ENCODE results near the gene ZNF658. TPM values are rescaled to one million over a fixed set of nuclear protein-coding genes. Genes with fewer than 3 reads are reported as not detected.
"Not testable (repeated sequence)": the region's sequence is repeated elsewhere in the genome, so short reads cannot be mapped to it uniquely, and the experiment has no call there.

ZNF658 gene
- total and polyA plus RNA-seq, 9 of the 15 experiments (the other 6 are each of a cell fraction or from before 2014, with no cell fraction given): 0.28 to 1.1 (median 0.46) TPM

DNA sequence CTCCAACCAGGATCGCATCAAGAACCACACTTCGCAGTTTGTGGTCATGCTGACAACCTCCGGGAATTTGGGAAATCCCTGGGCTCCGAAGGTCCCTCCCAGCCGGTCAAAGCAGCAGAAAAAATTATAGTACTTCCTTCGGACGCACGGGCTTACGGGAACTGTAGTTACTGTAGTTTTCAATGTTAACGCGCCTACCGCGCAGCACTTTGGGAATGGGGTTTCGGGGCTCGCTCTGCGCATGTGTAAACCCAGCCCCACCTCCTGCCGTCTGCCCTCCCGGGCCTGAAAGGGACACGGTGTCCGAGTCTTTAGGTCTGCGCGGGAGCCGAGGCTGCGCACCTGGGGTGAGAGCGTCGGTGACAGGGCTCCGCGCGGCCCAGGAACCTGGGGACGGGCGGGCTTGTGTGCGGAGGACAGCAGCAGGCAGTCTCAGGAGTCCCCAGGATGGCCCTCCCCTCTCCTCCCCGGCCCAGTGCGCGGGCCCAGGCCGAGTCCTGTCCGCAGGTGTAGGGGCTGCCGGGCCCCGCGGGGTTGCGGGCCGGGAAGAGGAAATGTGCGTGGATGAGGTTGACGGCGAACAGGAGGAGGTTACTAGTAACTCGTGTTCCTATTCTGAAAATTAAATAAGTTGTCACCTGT is at the start of gene ZNF658 (continued):
- TF ChIP-seq VEZF1 (CRISPR knock-in tag; IDR thresholded peaks at IDR 0.05): 0 out of 2 replicates have a peak, but pooled peaks have one; percentile 11

GRCh38 chr9:66861732-66862131 is 38.8 kb upstream of the ZNF658 start:
- in situ Hi-C loops (cut with MboI); H3K9me3 ChIP-seq (replicated peaks; ENCODE audit: control insufficient read depth, insufficient read depth, low read depth, low read length); POLR2A ChIA-PET; CTCF ChIA-PET (ENCODE audit: low intra/inter-chr PET ratio); H3K9ac ChIP-seq (ENCODE audit: insufficient read depth in 1 of 2, low read depth in 2 of 2, low read length in 2 of 2); FAIRE-seq; intact Hi-C loops (cut with micrococcal nuclease); H3K27me3 ChIP-seq (ENCODE audit: control insufficient read depth in 2 of 2, insufficient read depth in 2 of 2, low read length in 2 of 2); H3K79me2 ChIP-seq (ENCODE audit: control insufficient read depth, insufficient read depth, low read length); H3K27ac ChIP-seq (ENCODE audit: extremely low read depth, low read depth, low read length); H3K4me1 ChIP-seq (replicated peaks in 1 of 2; ENCODE audit: control insufficient read depth in 2 of 2, insufficient read depth in 2 of 2, low read length in 2 of 2); H3K9me1 ChIP-seq (ENCODE audit: control insufficient read depth, insufficient read depth, low read length); H3K36me3 ChIP-seq (ENCODE audit: control insufficient read depth, insufficient read depth, low read length); BruUV-seq (replicated peaks); H3K4me3 ChIP-seq; DNase-seq (ENCODE audit: extremely low read depth in 1 of 4, low spot score in 3 of 4); ATAC-seq; H3K4me2 ChIP-seq (ENCODE audit: insufficient read depth, low read length); H4K20me1 ChIP-seq (replicated peaks; ENCODE audit: control insufficient read depth, insufficient read depth, low read length); H2AFZ ChIP-seq (ENCODE audit: low read depth, low read length): not testable (repeated sequence)
- no CpG with 5 or more reads among the region's 4 CpGs for WGBS (ENCODE audit: insufficient coverage, low coverage, missing lambda C conversion rate)

- BruUV-seq (replicated peaks); H3K9me3 ChIP-seq (replicated peaks; ENCODE audit: control insufficient read depth, insufficient read depth, low read depth, low read length); POLR2A ChIA-PET; H3K4me1 ChIP-seq (replicated peaks in 1 of 2; ENCODE audit: control insufficient read depth in 2 of 2, insufficient read depth in 2 of 2, low read length in 2 of 2); FAIRE-seq; H2AFZ ChIP-seq (ENCODE audit: low read depth, low read length); H3K27me3 ChIP-seq (ENCODE audit: control insufficient read depth in 2 of 2, insufficient read depth in 2 of 2, low read length in 2 of 2); CTCF ChIA-PET (ENCODE audit: low intra/inter-chr PET ratio); H3K27ac ChIP-seq (ENCODE audit: extremely low read depth, low read depth, low read length); H3K9ac ChIP-seq (ENCODE audit: insufficient read depth in 1 of 2, low read depth in 2 of 2, low read length in 2 of 2); DNase-seq (ENCODE audit: extremely low read depth in 1 of 4, low spot score in 3 of 4); intact Hi-C loops (cut with micrococcal nuclease); H3K36me3 ChIP-seq (ENCODE audit: control insufficient read depth, insufficient read depth, low read length); H3K9me1 ChIP-seq (ENCODE audit: control insufficient read depth, insufficient read depth, low read length); in situ Hi-C loops (cut with MboI); ATAC-seq; H3K79me2 ChIP-seq (ENCODE audit: control insufficient read depth, insufficient read depth, low read length); H4K20me1 ChIP-seq (replicated peaks; ENCODE audit: control insufficient read depth, insufficient read depth, low read length); H3K4me2 ChIP-seq (ENCODE audit: insufficient read depth, low read length); H3K4me3 ChIP-seq: not testable (repeated sequence)
- WGBS (ENCODE audit: insufficient coverage, low coverage, missing lambda C conversion rate): 0% methylated on average over 2 of the region's 3 CpGs
Measured at GRCh38 chr9:66868660-66869059, 31.9 kb upstream of the ZNF658 start.

- H3K9ac ChIP-seq (ENCODE audit: insufficient read depth in 1 of 2, low read depth in 2 of 2, low read length in 2 of 2); H3K9me3 ChIP-seq (replicated peaks; ENCODE audit: control insufficient read depth, insufficient read depth, low read depth, low read length); POLR2A ChIA-PET; H4K20me1 ChIP-seq (replicated peaks; ENCODE audit: control insufficient read depth, insufficient read depth, low read length); H2AFZ ChIP-seq (ENCODE audit: low read depth, low read length); FAIRE-seq; H3K79me2 ChIP-seq (ENCODE audit: control insufficient read depth, insufficient read depth, low read length); ATAC-seq; H3K4me3 ChIP-seq; H3K27ac ChIP-seq (ENCODE audit: extremely low read depth, low read depth, low read length); H3K4me2 ChIP-seq (ENCODE audit: insufficient read depth, low read length); in situ Hi-C loops (cut with MboI); H3K36me3 ChIP-seq (ENCODE audit: control insufficient read depth, insufficient read depth, low read length); H3K9me1 ChIP-seq (ENCODE audit: control insufficient read depth, insufficient read depth, low read length); BruUV-seq (replicated peaks); H3K4me1 ChIP-seq (replicated peaks in 1 of 2; ENCODE audit: control insufficient read depth in 2 of 2, insufficient read depth in 2 of 2, low read length in 2 of 2); CTCF ChIA-PET (ENCODE audit: low intra/inter-chr PET ratio); H3K27me3 ChIP-seq (ENCODE audit: control insufficient read depth in 2 of 2, insufficient read depth in 2 of 2, low read length in 2 of 2); DNase-seq (ENCODE audit: extremely low read depth in 1 of 4, low spot score in 3 of 4); intact Hi-C loops (cut with micrococcal nuclease): not testable (repeated sequence)
- no CpG with 5 or more reads among the region's 3 CpGs for WGBS (ENCODE audit: insufficient coverage, low coverage, missing lambda C conversion rate)
Measured at GRCh38 chr9:66880605-66881004, 19.9 kb upstream of the ZNF658 start.
